Mesodermal cell (in vitro differentiated cells): ENCODE data around the gene GPR25.

ENCODE experiments used
- H3K27ac ChIP-seq: 2 replicates; pipeline ENCODE4 v1.7.0; 2013; ENCODE audit warnings: mild to moderate bottlenecking, low read depth, low read length, moderate library complexity; ENCODE audit not compliant: severe bottlenecking
- H3K36me3 ChIP-seq: 2 replicates; pipeline ENCODE4 v1.7.1; 2013; ENCODE audit warnings: mild to moderate bottlenecking, low read length, moderate library complexity; ENCODE audit not compliant: control insufficient read depth, insufficient read depth
- H3K4me1 ChIP-seq: one replicate; pipeline ENCODE4 v1.7.1; 2013; ENCODE audit warnings: mild to moderate bottlenecking, low read length; ENCODE audit not compliant: insufficient read depth, control insufficient read depth, poor library complexity, severe bottlenecking
- H3K4me3 ChIP-seq: 2 replicates; pipeline ENCODE4 v1.7.0; 2013; ENCODE audit warnings: low read length, control low read depth, mild to moderate bottlenecking; ENCODE audit not compliant: insufficient read depth, poor library complexity, severe bottlenecking; ENCODE audit errors: extremely low read depth
- H3K9me3 ChIP-seq: 2 replicates; pipeline ENCODE4 v1.7.1; 2013; ENCODE audit warnings: mild to moderate bottlenecking, low read length, moderate library complexity; ENCODE audit not compliant: control insufficient read depth
- WGBS, 2 experiments: methylation state at CpG; one replicate each; pipeline ENCODE4 v1.1.5; 2013; ENCODE audit warnings: missing lambda C conversion rate in 2 of 2; ENCODE audit not compliant: insufficient coverage in 2 of 2; 5-methylcytosine and 5-hydroxymethylcytosine counted together

The GPR25 gene

DNA sequence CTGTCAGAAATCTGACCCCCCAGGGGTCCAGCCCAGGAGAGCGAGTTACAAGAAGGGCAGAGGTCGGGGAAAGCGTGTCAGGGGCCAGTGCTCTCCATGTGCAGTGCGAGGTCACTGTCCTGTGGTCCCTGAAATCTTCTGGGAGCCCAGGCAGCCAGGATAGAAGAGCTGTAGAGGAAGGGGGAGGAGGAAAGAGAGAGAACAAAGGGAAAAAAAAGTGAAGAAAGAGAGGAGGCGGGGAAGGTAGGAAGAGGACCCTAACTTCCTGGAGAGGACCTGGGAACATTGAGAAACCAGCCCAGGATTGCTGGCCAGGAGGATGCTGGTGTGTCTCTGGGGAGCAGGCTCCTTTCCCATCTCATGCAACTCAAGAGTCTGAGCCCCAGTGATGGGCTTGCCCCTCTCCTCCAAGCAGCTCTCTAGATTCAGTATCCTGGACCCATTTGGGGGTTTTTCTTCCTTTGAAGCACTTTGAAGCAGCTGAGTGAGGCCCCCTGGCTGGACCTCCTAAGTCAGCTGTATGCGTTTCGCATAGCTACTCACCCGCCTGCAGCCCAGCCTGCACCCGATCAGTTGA lies 15.1 kb downstream of the GPR25 start:
- H3K4me1 ChIP-seq, result peaks cover 11% of the 10 kb centered on the region
- H3K9me3 ChIP-seq, result no peaks in the 10 kb centered on the region
- WGBS, 2 experiments, result 68% methylated on average over 8 to 9 of the region's 9 CpGs
- H3K4me3 ChIP-seq, result no peak overlapping the region
- no peaks in the 10 kb centered on the region for H3K36me3 ChIP-seq
- no peak overlapping the region for H3K27ac ChIP-seq

DNA sequence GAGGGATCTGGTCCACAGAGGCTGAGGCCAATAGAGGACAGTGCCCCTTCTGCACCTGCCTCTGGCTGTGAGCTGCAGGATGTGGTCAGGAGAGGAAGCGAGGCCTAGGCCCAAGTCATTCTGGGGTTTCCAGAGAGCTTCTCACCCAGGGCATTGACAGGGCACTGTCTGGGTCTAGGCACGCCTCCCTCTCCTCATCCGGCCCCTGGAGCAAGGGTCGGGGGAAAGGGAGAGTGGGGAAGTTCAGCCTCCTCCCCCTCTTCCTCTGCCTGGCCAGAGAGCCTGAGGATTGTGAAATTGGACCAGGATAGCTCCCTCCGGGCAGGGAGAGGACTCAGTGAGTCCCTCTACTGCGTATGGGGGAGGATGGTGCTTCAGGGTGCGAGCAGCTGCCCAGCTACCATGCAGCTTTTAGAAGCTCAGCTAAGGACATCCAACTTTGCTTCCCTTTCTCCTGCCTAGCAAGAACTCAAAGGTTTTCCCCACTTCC lies 15.6 kb downstream of the GPR25 start:
- 53 to 80% methylated on average over 1 to 3 of the region's 7 CpGs for WGBS, 2 experiments

DNA sequence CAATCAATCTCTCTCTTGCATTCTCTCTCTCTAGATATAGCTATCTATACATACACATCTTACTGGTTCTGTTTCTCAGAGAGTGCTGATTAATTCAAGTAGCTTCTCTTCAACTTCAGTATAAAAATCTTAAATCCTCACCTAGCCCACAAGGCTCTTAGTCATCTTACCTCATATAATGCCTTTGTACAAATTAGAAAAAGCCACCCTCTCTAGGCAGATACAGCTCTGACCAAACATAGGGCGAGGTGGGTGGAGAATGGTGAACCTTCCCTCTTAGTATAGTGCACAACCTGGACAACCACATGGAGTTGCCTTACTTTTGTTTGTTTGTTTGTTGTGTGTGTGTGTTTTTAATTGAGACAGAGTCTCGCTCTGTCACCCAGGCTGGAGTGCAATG lies 16.8 kb downstream of the GPR25 start:
- no peaks in the 10 kb centered on the region for H3K9me3 ChIP-seq
- no peak overlapping the region for H3K27ac ChIP-seq
- WGBS, 2 experiments, result 71 to 89% methylated on average over 1 of the region's 2 CpGs
- no peak overlapping the region for H3K4me3 ChIP-seq
- no peaks in the 10 kb centered on the region for H3K36me3 ChIP-seq
- H3K4me1 ChIP-seq, result peaks cover 28% of the 10 kb centered on the region

More for the DNA sequence above, 15.6 kb downstream of the GPR25 start:
- H3K4me3 ChIP-seq, result no peak overlapping the region
- no peaks in the 10 kb centered on the region for H3K9me3 ChIP-seq
- H3K27ac ChIP-seq, result no peak overlapping the region
- no peaks in the 10 kb centered on the region for H3K36me3 ChIP-seq
- H3K4me1 ChIP-seq, result peaks cover 16% of the 10 kb centered on the region

- Histone ChIP-seq H3K4me1 (peaks cover 32% of the 10 kb centered on the region), H3K27ac (no peak overlapping the region), H3K9me3 (no peaks in the 10 kb centered on the region), H3K36me3 (no peaks in the 10 kb centered on the region), H3K4me3 (no peak overlapping the region)
- WGBS, 2 experiments, result 86 to 91% methylated on average over 4 to 15 of the region's 15 CpGs
These were observed 17.2 kb downstream of the GPR25 start for GRCh38 chr1:200890027-200890426.

- WGBS, 2 experiments, result 0 to 1% methylated on average over 39 to 64 of the region's 72 CpGs
- H3K4me1 ChIP-seq, result peaks cover 42% of the 10 kb centered on the region
- peak overlapping the region; percentile 100 for H3K27ac ChIP-seq
- no peaks in the 10 kb centered on the region for H3K9me3 ChIP-seq
- H3K4me3 ChIP-seq, result peak overlapping the region; percentile 87
- H3K36me3 ChIP-seq, result no peaks in the 10 kb centered on the region
These were observed 18.3 kb downstream of the GPR25 start for GRCh38 chr1:200890818-200891773.

- WGBS, 2 experiments, result 0% methylated on average over 4 of the region's 8 CpGs; no CpG with 5 or more reads in 1 of the 2 experiments
- Histone ChIP-seq H3K4me3 (peak overlapping the region; percentile 87), H3K4me1 (peaks cover 47% of the 10 kb centered on the region), H3K9me3 (no peaks in the 10 kb centered on the region), H3K27ac (peak overlapping the region; percentile 100), H3K36me3 (no peaks in the 10 kb centered on the region)
These were observed 19.0 kb downstream of the GPR25 start for GRCh38 chr1:200891774-200892157.

DNA sequence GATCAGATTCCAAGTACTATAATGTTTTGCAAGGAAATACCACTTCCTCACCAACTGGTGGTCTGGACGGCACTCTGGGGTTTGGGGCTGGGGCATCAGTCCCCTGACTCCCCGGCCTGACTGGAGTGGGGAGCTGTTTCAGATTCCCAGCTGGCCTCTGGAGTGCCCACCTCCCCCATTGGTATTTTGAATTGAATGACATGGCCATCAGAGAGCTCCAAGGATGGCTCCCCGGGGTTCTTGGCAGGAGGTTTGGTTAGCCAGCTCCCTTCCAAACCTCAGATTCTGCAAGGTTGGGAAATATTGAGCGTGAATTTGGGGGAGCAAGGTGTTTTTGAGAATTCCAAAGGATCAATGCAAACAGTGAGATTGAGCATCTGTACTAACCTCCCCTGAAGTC lies 19.8 kb downstream of the GPR25 start:
- Histone ChIP-seq H3K4me1 (peaks cover 47% of the 10 kb centered on the region), H3K9me3 (no peaks in the 10 kb centered on the region), H3K4me3 (peak overlapping the region; percentile 87), H3K36me3 (no peaks in the 10 kb centered on the region), H3K27ac (peak overlapping the region; percentile 100)
- WGBS, 2 experiments, result 16% methylated on average over 3 of the region's 4 CpGs; no CpG with 5 or more reads in 1 of the 2 experiments

GRCh38 chr1:200892958-200893357 lies 20.2 kb downstream of the GPR25 start:
- no peaks in the 10 kb centered on the region for H3K36me3 ChIP-seq
- H3K4me3 ChIP-seq, result peak overlapping the region; percentile 87
- no peaks in the 10 kb centered on the region for H3K9me3 ChIP-seq
- peaks cover 51% of the 10 kb centered on the region for H3K4me1 ChIP-seq
- no peak overlapping the region for H3K27ac ChIP-seq

GRCh38 chr1:200893411-200893901 lies 20.7 kb downstream of the GPR25 start:
- H3K27ac ChIP-seq, result no peak overlapping the region
- WGBS, 2 experiments, result 15 to 56% methylated on average over 3 of the region's 6 CpGs

GRCh38 chr1:200894712-200895442 lies 22.1 kb downstream of the GPR25 start, which contains the start of gene INAVA:
Gene INAVA, plus strand, starts transcription at chr1:200894900. Its CDS starts 3,501 bp downstream, at chr1:200898401.
- Histone ChIP-seq H3K4me1 (peaks cover 47% of the 10 kb centered on the region), H3K27ac (no peak within 1 kb of the TSS), H3K9me3 (no peaks in the 10 kb centered on the region), H3K36me3 (peaks cover 12% of the 10 kb centered on the region), H3K4me3 (no peak within 1 kb of the TSS)
- 88 to 94% methylated on average over 13 to 14 of the region's 15 CpGs for WGBS, 2 experiments

More at GRCh38 chr1:200893411-200893901, 20.7 kb downstream of the GPR25 start:
- H3K4me3 ChIP-seq, result peak overlapping the region; percentile 87
- H3K4me1 ChIP-seq, result peaks cover 51% of the 10 kb centered on the region
- H3K9me3 ChIP-seq, result no peaks in the 10 kb centered on the region
- H3K36me3 ChIP-seq, result no peaks in the 10 kb centered on the region
